TTC549 (cell line): ENCODE results near the gene RFTN1.

ENCODE experiments used
- FAIRE-seq: peaks from 2 replicates; lab custom pipeline; 2012; peaks lifted over from hg19 to GRCh38; lab: Jason Lieb, UNC

Gene RFTN1

DNA sequence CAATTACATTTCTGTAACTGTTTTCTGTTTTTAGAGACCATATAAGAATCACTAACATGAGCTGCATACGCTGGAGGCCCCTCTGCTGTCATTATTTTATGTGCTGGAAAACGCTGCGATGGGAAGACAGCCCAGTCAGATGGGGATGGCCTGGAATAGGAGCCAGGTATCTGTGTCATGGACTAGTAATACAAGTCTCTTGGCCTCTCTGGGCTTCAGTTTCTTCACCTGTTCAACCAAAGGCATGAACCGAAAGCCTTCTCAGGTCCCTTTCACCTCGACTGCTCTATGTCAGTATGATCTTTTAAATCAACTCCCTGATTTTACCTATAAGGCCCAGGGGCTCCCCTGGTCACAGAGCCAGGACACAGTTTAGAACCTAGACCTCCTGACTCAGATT, 14.6 kb upstream of the RFTN1 start:
- FAIRE-seq = no peak

GRCh38 chr3:16524196-16524595, 10.7 kb upstream of the RFTN1 start:
- no peak for FAIRE-seq

DNA sequence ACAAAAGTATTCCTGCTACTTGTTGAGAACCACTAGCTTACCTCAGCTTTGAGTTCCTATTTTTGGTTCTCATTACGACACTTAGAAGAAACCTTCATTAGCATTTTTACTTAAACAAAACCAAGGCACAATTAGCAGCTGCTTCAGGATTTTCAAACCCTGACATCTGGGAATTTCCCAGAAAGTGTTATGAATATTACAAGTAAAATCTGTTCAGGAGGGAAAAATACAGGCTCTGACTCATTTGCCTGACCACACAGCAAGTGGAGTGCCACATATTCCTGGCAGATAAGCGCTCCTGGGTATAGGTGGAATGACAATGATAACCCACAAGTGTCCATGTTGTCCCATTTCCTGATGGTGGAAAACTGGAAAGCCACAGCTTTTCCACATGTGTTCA, 10.3 kb upstream of the RFTN1 start:
- no peak for FAIRE-seq

GRCh38 chr3:16522834-16523233, 9.3 kb upstream of the RFTN1 start:
- FAIRE-seq = no peak

DNA sequence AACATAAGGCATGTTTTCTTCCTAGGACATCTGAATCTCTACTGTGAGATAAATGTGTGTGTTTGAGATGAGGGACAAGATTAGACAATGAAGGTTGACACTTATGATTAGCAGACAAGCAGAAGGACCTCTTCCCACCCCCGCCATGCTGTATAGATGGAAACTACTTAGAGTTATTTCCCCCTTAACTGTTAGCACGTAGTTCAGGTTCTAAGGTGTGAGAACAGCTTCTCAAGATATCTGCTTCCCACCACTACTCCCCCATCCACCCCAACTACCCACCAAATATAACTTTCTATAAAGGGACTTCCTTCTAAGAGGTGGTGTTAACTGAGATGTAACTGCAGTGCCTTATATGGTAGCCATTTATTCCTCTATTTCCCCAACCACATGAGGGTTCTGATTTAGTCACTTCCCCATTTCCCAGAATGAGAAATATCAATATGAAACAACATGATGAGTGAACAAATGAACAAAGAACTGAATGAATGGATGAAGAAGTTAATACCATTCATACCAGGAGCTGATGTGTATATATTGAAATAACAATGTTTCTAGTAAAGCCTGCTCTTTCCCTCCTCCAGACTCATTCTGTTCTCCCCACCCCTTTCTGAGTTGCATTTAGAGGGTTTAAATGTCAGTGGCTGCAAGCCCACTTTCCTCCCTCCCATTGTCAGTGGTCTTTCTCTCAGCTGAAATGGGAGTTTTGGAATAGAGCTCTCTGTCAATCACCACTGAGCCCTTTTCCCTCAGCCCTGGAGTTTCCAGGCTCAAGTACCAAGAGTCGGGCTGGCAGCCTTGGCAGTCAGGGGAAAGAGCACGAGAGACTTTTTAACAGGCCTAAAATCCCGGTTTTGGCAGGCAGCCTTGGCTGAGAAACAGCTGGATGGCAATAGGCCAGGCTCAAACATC, 7.7 kb upstream of the RFTN1 start:
- FAIRE-seq = no peak

GRCh38 chr3:16520241-16520969, 6.9 kb upstream of the RFTN1 start:
- no peak for FAIRE-seq

DNA sequence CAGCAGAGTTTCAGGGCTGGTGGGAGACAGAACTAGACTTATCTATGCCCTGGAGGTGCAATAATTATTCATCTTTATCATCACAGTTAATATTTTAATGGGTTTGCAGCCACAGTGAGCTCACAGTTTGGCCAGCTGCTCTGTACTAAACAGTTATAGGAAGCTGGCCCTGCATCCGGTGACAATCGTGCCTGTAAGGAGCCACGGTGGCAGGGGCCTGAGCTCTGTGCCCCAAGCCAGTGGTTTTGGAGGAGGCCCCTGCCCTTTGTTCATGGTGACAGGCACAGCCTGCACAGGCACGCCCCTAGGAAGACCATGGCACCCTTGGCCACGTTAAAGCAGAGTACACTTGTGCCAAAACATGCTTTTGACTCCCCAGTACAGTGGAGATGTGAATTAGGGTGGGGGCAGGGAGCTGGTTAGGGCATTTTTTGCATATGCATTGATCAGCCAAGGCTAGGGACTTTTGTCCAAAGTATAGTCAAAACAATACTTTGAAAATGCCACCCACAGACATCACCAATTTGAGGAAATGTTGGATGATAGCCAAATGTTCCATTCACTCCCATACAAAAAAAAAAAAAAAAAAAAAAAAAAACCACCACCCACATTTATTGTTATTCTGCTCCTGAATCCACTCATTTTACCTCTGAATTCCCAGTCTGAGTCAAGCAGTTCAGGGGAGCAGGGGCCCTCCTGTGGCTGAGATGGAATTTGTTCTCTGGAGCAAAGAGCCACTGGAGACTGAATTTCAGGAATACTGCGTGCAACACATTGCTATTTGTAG, 3.4 kb upstream of the RFTN1 start:
- no peak for FAIRE-seq

DNA sequence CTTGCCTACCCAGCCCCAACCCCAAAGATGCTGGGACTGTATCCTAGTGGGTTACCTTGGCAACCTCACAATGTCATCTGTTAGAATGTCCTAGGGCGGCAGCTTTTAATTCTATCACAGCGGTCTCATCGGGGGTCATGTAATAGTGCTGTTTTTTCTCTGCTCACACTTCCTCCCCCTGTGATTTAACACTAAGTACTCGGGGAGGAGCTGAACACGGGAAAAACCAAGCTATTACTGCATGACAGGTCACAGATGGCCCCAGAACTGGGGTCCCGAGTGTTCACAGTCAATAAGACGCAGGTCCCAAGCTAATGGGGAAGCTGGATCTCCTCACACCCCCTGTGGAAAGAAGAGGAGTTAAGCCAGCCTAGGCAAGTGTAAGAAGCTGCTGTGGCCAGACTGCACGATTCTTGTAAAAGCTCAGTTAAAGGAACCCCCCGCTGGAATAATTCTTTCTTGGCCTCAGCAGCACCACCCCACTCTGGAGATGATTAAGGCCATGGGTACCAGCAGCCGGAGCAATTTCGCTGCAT, 2.5 kb upstream of the RFTN1 start:
- no peak for FAIRE-seq

GRCh38 chr3:16514755-16515353, 1.4 kb upstream of the RFTN1 start:
- FAIRE-seq = no peak

DNA sequence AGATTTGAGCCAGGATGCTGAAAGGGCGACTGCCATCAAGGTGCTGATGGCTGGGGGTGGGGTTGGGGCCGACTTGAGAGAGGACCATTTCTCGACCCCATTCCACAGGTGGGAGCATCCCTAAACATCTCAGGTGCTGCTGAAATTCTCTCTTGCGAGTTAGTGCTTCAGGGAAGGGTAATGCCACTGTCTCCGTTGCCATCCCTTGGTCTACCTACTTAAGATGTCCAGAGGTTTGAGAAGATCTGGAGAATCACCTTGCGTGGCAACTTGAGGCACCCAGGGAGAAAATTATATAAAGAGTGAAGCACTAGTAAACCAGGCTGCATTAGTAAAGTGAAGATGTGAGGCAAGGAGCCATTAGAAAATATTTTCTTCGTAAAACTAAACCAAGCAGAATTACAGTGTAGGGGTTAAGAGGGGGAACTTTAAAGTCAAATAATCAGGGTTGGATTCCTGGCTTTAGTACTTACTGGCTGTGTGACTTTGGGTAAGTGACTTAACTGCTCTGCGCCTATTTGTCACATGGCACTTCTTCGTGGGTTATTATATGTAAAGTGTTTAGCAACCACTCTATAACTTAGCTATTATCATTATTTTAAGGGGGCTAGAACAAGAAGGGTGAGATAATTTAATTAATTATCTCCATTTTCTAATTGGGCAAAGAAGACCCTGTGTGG, 662 bp upstream of the RFTN1 start:
- FAIRE-seq = no peak

GRCh38 chr3:16512435-16513140, 911 bp downstream of the RFTN1 start:
- FAIRE-seq = no peak

DNA sequence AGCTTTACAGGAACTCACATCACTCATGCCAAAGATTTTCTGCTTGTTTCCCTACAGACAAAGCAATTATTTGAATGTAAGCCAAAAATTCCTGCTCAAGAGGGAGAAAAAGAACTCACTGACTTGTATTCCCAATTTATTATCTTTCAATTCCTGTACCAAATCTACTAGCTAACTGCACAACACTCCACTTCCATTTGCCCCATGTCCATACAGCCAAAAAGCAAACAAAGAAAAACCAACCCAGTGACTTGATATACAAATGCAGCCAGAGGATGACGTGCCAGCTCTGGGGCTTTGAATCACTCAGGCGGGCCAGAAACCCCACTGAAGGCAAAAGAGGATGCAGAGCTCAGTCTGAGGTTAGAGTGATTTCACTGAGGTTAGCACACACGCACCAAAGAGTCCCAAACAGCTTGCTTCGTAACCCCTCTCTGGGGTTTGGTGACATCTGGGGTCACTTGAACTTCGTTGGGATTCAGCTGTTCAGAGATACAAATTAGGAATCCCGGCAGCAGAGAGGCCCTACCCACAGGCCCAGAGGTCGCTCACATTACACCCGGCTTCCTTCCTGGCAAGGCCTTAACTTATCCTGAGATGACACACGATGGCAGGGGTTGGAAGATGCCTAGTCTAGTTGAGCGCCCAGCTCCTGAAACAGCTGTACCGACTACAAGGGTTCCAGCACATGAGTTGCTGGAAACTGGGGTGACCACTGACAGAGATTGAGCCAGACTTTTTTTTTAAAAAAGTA, 1.6 kb downstream of the RFTN1 start:
- FAIRE-seq = no peak

GRCh38 chr3:16510620-16511319, 2.7 kb downstream of the RFTN1 start:
- no peak for FAIRE-seq

DNA sequence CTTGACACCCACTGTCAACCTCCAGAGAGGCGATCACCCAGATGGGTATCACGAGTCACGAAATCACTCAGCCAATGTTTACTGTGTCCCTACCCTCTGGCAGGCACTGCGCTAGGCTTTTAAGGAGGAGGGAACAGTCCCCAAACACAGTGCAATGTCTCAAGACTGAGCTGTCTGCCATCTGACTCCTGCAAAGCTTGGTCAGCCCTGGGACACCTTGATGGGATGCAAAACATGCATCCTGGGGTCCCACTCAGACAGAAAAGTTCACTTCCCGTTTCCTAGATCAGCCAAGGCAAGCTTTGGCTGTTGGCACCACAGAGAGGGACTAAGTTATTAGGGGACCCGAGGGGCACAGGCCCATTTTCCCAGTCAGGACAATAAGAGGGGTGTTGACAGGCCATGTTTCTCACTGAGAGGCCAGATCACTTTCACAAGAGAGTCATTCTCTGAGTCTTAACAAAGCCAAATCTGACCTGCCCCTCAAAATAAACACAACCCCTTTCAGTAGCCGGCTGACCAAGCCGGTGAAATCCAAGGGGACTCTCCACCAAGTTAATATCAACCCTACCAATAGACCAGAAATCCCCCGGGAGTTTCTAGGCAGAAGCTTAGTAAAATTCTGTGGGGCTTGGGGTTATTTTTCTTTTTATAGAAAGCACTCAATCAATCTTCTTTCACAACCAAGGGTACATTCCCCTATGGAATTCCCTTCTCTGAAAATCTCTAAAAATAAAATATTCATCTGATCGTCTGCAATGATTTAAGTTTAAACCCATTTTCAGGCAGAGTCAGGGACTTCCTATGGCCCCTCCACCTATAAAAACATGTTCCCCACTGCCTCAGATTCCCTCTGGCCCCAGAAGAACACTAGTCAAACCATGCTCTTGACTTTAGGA, 3.5 kb downstream of the RFTN1 start:
- FAIRE-seq = no peak

DNA sequence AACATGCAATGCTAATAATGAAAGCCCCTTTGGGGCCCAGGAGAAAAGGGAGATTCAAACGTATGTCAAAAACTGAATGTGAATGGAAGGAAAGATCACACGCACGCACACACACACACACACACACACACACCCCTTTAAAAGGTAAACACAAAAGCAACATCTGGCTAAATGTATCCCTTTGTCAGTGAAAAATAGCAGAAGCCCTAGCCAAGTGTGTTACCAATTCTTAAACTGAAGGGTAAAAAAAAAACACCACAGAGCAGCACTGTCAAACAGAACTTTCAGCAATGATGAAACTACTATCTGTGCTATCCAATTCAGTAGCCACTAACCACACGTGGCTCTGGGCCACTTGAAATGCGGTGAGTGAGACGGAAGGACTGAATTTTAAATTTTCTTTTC, 4.9 kb downstream of the RFTN1 start:
- no peak for FAIRE-seq

DNA sequence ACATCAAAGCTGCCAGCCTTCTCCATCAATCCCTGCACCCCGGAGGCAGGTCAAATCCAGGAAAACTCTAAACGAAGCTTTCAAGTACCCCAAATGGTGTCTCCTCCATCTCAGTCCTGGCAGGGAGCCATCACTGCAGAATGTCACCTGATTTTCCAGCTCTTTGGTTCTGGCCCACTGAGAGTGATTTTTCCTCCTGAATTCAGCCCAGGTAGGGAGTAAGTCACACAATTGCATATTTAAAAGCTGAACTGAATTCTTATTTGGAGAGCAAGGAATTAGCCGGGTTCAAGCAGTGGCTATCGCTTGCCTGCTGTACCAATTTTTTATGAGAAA, 5.3 kb downstream of the RFTN1 start:
- FAIRE-seq = no peak

DNA sequence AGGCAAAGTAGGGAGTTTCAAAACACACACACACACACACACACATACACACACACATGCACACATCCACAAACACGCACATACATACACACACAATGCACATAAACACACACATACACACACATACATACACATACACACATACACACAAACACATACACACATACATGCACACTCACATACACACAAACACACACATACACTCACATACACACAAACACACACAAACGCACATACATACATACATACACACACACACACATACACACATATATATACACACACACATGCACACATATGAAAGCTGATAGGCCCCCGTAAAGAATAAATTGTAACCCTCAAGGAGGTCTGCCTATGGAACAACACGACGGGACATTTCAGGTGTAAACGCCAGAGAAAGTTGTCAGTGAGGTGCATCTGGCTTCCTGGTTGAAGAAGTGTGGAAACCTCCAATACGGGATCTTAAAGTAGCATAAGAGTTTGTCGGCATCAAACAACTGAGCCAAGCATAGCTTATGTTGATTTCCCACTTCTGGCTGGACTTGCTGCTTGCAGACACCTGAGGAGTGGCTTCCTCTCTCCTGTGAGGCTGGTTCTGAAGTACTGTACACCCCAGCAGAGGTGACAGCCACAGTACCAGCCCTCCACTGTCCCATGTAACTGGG, 5.8 kb downstream of the RFTN1 start:
- no peak for FAIRE-seq
